HepG2 (cell line): ENCODE data around the gene ARHGAP19. TPM values are rescaled to one million over a fixed set of nuclear protein-coding genes. Genes with fewer than 3 reads are reported as not detected.
A peak's percentile ranks its signal among the peaks of the same experiment; 100 is the strongest.

Source experiments
- CAMTA2 ChIP-seq: sonication (generic); formaldehyde crosslinking; IDR thresholded peaks from 2 replicates; pipeline ENCODE4 v1.4.0; 2020; ENCODE audit warnings: mild to moderate bottlenecking, missing genetic modification reagents, borderline replicate concordance
- GFI1 ChIP-seq: sonication (generic); formaldehyde crosslinking; IDR thresholded peaks from 2 replicates; pipeline ENCODE4 v1.5.0; 2020; ENCODE audit warnings: missing genetic modification reagents, mild to moderate bottlenecking, borderline replicate concordance
- REXO4 ChIP-seq: sonication (generic); formaldehyde crosslinking; IDR thresholded peaks from 2 replicates; pipeline ENCODE4 v1.8.0; 2022; ENCODE audit warnings: missing genetic modification reagents, mild to moderate bottlenecking, borderline replicate concordance
- SIN3B ChIP-seq: fragments of 150-350 bp; IDR thresholded peaks from 2 replicates; pipeline ENCODE4 v1.6.1; 2014; ENCODE audit warnings: low read length
- SPEN ChIP-seq: sonication (generic); formaldehyde crosslinking; IDR thresholded peaks from 2 replicates; pipeline ENCODE4 v1.5.1; 2020; ENCODE audit warnings: low read depth, mild to moderate bottlenecking, missing genetic modification reagents
- SUZ12 ChIP-seq: fragments of 150-350 bp; IDR thresholded peaks from 2 replicates; pipeline ENCODE4 v1.6.1; 2014; ENCODE audit warnings: low read depth, low read length
- ZNF33B ChIP-seq: sonication (generic); formaldehyde crosslinking; IDR thresholded peaks from 2 replicates; pipeline ENCODE4 v1.5.1; 2020; ENCODE audit warnings: mild to moderate bottlenecking, missing genetic modification reagents
- ZNF570 ChIP-seq: sonication (generic); formaldehyde crosslinking; IDR thresholded peaks from 2 replicates; pipeline ENCODE4 v1.4.0; 2020; ENCODE audit warnings: mild to moderate bottlenecking, missing genetic modification reagents, borderline replicate concordance
- ZNF775 ChIP-seq: sonication (generic); formaldehyde crosslinking; IDR thresholded peaks from 2 replicates; pipeline ENCODE4 v1.4.0; 2020; ENCODE audit warnings: missing genetic modification reagents, mild to moderate bottlenecking, moderate library complexity, borderline replicate concordance
- polyA plus RNA-seq, 8 experiments: library from polyadenylated mRNA; depleted of rRNA in 3 of 8; stranded (reverse) in 7 of 8; unstranded in 1 of 8; fragments of >200 nt; fragmentation: Illumina TruSeq in 4 of 8; extraction: Trizol in 4 of 8; gene quantifications; 2 replicates each; pipeline versions ENCODE4 v1.2.1 to v1.2.3, GENCODE V29; 2011 to 2016; ENCODE audit warnings: low read depth in 4 of 8, missing spikeins in 1 of 8, mixed read lengths in 1 of 8; ENCODE audit not compliant: insufficient read depth in 1 of 8
- total RNA-seq, 5 experiments: library from RNA; depleted of rRNA; stranded (reverse); fragments of >200 nt; fragmentation: Illumina TruSeq; extraction: Trizol; gene quantifications; 2 replicates each; pipeline ENCODE4 v1.2.3, GENCODE V29; 2016; ENCODE audit warnings: low read depth in 1 of 5
- TF ChIP-seq, protein P1 (sequence below): IDR thresholded peaks from 2 replicates; pipeline ENCODE4 v1.6.1; 2016
- TF ChIP-seq, protein P2 (sequence below): sonication (generic); formaldehyde crosslinking; IDR thresholded peaks from 2 replicates; pipeline ENCODE4 v1.4.0; 2020; ENCODE audit warnings: missing genetic modification reagents, borderline replicate concordance
- TF ChIP-seq, protein P3 (sequence below): sonication (generic); formaldehyde crosslinking; IDR thresholded peaks from 2 replicates; pipeline ENCODE4 v1.4.0; 2020; ENCODE audit warnings: missing genetic modification reagents
- TF ChIP-seq, protein P4 (sequence below): sonication (generic); formaldehyde crosslinking; IDR thresholded peaks from 2 replicates; pipeline ENCODE4 v1.8.0; 2022; ENCODE audit warnings: missing genetic modification reagents, mild to moderate bottlenecking, borderline replicate concordance

The ARHGAP19 gene
- total and polyA plus RNA-seq, 2 of the 13 experiments (the other 11 are each of a cell fraction or from before 2014, with no cell fraction given): 7.6 to 10.0 TPM

DNA sequence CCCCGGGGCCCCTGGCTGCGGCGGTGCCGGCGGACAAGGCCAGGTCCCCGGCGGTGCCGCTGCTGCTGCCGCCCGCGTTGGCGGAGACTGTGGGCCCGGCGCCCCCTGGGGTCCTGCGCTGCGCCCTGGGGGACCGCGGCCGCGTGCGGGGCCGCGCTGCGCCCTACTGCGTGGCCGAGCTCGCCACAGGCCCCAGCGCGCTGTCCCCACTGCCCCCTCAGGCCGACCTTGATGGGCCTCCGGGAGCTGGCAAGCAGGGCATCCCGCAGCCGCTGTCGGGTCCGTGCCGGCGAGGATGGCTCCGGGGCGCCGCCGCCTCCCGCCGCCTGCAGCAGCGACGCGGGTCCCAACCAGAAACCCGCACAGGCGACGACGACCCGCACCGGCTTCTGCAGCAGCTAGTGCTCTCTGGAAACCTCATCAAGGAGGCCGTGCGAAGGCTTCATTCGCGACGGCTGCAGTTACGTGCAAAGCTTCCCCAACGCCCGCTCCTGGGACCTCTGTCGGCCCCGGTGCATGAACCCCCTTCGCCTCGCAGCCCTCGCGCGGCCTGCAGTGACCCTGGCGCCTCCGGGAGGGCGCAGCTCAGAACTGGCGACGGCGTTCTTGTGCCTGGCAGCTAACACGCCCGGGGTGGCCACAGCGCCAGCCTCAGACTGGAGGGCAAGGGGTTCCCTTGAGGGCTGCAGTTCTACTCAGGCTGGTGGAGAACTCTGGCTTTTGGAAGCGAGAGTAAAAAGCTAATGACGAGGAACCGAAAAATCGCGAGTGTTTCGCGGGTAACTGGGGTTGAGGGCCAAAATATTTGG, 27.4 kb upstream of the ARHGAP19 start (continued):
- no peak for TF ChIP-seq REXO4
- TF ChIP-seq, protein P1, sequence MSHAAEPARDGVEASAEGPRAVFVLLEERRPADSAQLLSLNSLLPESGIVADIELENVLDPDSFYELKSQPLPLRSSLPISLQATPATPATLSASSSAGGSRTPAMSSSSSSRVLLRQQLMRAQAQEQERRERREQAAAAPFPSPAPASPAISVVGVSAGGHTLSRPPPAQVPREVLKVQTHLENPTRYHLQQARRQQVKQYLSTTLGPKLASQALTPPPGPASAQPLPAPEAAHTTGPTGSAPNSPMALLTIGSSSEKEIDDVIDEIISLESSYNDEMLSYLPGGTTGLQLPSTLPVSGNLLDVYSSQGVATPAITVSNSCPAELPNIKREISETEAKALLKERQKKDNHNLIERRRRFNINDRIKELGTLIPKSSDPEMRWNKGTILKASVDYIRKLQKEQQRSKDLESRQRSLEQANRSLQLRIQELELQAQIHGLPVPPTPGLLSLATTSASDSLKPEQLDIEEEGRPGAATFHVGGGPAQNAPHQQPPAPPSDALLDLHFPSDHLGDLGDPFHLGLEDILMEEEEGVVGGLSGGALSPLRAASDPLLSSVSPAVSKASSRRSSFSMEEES: no peak
- no peak for TF ChIP-seq ZNF775 (CRISPR knock-in tag)
- TF ChIP-seq ZNF570 (CRISPR knock-in tag): no peak
- TF ChIP-seq GFI1 (CRISPR knock-in tag): peak; percentile 68; the same call in 1 of the 2 replicates
- TF ChIP-seq SIN3B: no peak
- no peak for TF ChIP-seq ZNF33B (CRISPR knock-in tag)
- TF ChIP-seq CAMTA2 (CRISPR knock-in tag): no peak
- TF ChIP-seq, protein P2, sequence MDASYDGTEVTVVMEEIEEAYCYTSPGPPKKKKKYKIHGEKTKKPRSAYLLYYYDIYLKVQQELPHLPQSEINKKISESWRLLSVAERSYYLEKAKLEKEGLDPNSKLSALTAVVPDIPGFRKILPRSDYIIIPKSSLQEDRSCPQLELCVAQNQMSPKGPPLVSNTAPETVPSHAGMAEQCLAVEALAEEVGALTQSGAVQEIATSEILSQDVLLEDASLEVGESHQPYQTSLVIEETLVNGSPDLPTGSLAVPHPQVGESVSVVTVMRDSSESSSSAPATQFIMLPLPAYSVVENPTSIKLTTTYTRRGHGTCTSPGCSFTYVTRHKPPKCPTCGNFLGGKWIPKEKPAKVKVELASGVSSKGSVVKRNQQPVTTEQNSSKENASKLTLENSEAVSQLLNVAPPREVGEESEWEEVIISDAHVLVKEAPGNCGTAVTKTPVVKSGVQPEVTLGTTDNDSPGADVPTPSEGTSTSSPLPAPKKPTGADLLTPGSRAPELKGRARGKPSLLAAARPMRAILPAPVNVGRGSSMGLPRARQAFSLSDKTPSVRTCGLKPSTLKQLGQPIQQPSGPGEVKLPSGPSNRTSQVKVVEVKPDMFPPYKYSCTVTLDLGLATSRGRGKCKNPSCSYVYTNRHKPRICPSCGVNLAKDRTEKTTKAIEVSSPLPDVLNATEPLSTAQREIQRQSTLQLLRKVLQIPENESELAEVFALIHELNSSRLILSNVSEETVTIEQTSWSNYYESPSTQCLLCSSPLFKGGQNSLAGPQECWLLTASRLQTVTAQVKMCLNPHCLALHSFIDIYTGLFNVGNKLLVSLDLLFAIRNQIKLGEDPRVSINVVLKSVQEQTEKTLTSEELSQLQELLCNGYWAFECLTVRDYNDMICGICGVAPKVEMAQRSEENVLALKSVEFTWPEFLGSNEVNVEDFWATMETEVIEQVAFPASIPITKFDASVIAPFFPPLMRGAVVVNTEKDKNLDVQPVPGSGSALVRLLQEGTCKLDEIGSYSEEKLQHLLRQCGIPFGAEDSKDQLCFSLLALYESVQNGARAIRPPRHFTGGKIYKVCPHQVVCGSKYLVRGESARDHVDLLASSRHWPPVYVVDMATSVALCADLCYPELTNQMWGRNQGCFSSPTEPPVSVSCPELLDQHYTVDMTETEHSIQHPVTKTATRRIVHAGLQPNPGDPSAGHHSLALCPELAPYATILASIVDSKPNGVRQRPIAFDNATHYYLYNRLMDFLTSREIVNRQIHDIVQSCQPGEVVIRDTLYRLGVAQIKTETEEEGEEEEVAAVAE (CRISPR knock-in tag): no peak
- TF ChIP-seq, protein P3, sequence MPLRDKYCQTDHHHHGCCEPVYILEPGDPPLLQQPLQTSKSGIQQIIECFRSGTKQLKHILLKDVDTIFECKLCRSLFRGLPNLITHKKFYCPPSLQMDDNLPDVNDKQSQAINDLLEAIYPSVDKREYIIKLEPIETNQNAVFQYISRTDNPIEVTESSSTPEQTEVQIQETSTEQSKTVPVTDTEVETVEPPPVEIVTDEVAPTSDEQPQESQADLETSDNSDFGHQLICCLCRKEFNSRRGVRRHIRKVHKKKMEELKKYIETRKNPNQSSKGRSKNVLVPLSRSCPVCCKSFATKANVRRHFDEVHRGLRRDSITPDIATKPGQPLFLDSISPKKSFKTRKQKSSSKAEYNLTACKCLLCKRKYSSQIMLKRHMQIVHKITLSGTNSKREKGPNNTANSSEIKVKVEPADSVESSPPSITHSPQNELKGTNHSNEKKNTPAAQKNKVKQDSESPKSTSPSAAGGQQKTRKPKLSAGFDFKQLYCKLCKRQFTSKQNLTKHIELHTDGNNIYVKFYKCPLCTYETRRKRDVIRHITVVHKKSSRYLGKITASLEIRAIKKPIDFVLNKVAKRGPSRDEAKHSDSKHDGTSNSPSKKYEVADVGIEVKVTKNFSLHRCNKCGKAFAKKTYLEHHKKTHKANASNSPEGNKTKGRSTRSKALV: peak; percentile 91
- no peak for TF ChIP-seq SUZ12
- peak; percentile 35; the same call in 1 of the 2 replicates for TF ChIP-seq SPEN (CRISPR knock-in tag)
- TF ChIP-seq, protein P4, sequence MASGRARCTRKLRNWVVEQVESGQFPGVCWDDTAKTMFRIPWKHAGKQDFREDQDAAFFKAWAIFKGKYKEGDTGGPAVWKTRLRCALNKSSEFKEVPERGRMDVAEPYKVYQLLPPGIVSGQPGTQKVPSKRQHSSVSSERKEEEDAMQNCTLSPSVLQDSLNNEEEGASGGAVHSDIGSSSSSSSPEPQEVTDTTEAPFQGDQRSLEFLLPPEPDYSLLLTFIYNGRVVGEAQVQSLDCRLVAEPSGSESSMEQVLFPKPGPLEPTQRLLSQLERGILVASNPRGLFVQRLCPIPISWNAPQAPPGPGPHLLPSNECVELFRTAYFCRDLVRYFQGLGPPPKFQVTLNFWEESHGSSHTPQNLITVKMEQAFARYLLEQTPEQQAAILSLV (CRISPR knock-in tag): 0 out of 2 replicates have a peak, but pooled peaks have one; percentile 46
